ENCODE results near the gene KCNMB2.

Gene KCNMB2

DNA sequence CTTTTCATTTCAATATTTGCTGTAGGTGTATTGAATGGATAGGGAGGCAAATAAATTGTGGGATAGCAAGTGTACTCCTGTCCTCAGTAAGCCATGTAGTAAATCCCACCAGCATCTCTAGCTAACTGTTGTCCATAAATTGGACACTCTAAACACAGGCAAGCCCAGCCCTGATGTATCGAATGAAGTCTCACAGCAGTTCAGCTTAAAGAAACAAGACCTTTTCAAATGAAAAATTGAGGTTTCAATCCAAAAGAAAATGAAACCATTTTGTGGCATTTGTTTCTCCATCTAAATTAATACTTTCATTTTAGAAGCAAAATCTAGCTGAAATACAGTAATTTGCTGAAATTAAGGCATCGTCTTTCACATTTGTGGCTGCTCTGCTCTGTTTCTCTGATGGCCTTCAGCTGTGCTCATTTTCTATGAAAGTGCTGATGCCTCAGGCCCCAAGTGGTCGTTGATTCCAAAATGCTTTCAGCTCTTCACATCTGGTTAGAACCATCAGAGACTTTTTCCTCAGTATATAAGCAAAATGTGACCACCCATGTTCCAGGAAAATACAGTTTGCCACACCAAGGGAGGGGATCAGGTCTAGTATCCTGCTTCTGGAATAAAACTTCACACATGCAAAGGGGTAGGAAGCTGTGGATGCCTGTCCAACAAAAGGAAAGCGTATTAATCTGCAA, 290.3 kb downstream of the KCNMB2 start:
- H3K4me3 ChIP-seq (ENCODE audit: low read depth, low read length): no peak overlapping the region
- DNase-seq: no peak
- no peaks in the 10 kb centered on the region for H3K9me3 ChIP-seq (ENCODE audit: severe bottlenecking)
- no peaks in the 10 kb centered on the region for H3K27me3 ChIP-seq (ENCODE audit: insufficient read depth, low read depth, severe bottlenecking)
- no peak overlapping the region for H3K27ac ChIP-seq
- TF ChIP-seq, protein P1, sequence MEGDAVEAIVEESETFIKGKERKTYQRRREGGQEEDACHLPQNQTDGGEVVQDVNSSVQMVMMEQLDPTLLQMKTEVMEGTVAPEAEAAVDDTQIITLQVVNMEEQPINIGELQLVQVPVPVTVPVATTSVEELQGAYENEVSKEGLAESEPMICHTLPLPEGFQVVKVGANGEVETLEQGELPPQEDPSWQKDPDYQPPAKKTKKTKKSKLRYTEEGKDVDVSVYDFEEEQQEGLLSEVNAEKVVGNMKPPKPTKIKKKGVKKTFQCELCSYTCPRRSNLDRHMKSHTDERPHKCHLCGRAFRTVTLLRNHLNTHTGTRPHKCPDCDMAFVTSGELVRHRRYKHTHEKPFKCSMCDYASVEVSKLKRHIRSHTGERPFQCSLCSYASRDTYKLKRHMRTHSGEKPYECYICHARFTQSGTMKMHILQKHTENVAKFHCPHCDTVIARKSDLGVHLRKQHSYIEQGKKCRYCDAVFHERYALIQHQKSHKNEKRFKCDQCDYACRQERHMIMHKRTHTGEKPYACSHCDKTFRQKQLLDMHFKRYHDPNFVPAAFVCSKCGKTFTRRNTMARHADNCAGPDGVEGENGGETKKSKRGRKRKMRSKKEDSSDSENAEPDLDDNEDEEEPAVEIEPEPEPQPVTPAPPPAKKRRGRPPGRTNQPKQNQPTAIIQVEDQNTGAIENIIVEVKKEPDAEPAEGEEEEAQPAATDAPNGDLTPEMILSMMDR (IDR thresholded peaks at IDR 0.05; ENCODE audit: low read depth, low read length): no peak
- H3K36me3 ChIP-seq: no peaks in the 10 kb centered on the region

DNA sequence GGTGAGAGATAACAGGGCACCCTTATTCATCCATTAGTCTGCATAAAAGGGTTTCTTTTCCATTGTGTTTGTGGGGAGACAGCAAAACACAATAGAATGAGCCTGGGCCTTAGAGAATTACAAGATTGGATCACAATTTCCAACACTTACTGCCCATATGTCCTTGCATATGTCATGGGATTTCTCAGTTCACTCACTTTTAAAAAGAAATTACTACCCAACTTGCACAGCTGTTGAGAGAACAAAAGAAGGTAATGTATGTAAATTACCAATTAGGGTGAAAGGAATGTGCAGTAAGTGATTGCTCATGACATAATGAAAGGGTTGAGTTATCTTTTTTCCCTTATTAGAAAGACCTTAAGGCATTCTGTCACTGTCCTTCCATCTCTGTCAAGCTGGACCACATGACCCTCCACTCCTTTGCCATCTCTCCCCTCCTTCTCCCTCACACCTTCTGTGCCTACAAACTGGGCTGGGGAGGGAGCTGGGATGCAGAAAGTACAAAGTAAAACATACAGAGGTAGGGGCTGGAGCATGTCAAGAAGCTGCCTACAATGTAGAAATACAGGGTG, 291.1 kb downstream of the KCNMB2 start:
- Histone ChIP-seq H3K9me3 (ENCODE audit: severe bottlenecking) (no peaks in the 10 kb centered on the region), H3K27ac (no peak overlapping the region), H3K4me3 (ENCODE audit: low read depth, low read length) (no peak overlapping the region), H3K27me3 (ENCODE audit: insufficient read depth, low read depth, severe bottlenecking) (no peaks in the 10 kb centered on the region), H3K36me3 (no peaks in the 10 kb centered on the region)
- TF ChIP-seq, protein P1 (IDR thresholded peaks at IDR 0.05; ENCODE audit: low read depth, low read length): no peak
- no peak for DNase-seq

DNA sequence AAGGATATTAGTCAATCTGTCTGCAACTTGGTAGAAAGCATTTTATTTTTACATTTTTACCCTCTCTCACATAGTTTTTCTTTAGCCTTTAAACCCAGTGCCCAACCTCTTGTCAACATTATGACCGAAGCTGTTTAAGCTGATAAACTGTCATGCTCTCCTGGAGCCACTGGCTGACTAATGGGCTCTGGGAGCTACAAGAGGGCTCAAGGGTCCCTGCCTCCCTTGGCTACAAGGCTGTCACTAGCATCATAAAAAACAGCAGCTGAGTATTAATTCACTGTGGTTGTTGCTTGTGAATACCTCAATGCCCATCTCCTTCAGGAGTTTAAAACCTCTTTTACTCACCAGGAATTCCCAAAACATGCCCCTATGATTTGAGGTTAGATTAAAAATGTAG, 297.5 kb downstream of the KCNMB2 start:
- Histone ChIP-seq H3K36me3 (no peaks in the 10 kb centered on the region), H3K9me3 (ENCODE audit: severe bottlenecking) (no peaks in the 10 kb centered on the region), H3K27ac (no peak overlapping the region), H3K27me3 (ENCODE audit: insufficient read depth, low read depth, severe bottlenecking) (no peaks in the 10 kb centered on the region), H3K4me3 (ENCODE audit: low read depth, low read length) (no peak overlapping the region)
- TF ChIP-seq, protein P1 (IDR thresholded peaks at IDR 0.05; ENCODE audit: low read depth, low read length): no peak
- peak; percentile 9 for DNase-seq

DNA sequence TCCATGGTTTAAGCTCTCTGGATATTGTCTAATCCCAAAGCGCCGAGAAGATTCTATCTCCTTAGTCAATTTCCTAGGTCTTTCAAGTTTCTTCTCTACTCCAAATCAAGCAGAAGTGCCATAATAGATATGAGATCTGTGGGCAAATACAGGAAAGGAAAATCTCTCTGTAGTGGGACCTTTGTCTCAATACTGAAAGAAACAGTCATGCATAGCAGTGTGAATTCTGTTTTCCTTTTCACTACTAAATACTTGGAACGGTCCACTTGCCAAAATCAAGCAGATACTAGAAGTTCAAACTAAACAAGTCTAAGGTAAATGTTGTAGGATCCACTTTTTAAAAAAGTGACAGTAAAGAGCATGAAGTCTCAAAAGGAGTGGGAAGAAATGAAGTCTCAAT, 298.8 kb downstream of the KCNMB2 start:
- Histone ChIP-seq H3K27ac (no peak overlapping the region), H3K4me3 (ENCODE audit: low read depth, low read length) (no peak overlapping the region), H3K27me3 (ENCODE audit: insufficient read depth, low read depth, severe bottlenecking) (no peaks in the 10 kb centered on the region), H3K9me3 (ENCODE audit: severe bottlenecking) (no peaks in the 10 kb centered on the region), H3K36me3 (no peaks in the 10 kb centered on the region)
- TF ChIP-seq, protein P1 (IDR thresholded peaks at IDR 0.05; ENCODE audit: low read depth, low read length): no peak
- no peak for DNase-seq

DNA sequence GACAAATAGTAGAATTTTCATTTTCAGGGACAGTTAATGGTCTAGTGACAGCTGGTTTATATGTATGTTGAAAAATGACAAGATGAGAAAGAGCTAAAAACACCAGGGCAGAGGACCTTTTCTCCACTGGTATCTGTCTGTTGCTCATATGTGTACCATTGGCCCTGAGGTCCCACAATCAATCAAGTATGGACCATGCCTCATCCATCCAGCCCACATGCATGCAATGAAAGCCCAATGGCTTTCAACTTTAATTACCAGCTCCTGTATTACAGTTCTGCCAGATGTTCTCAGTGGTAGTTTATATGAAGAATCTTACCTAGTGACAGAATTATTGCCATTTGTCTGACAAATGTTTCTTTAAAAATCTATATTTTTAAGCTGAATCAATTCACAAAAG, 301.3 kb downstream of the KCNMB2 start:
- TF ChIP-seq, protein P1 (IDR thresholded peaks at IDR 0.05; ENCODE audit: low read depth, low read length): no peak
- no peaks in the 10 kb centered on the region for H3K27me3 ChIP-seq (ENCODE audit: insufficient read depth, low read depth, severe bottlenecking)
- no peak for DNase-seq
- no peaks in the 10 kb centered on the region for H3K36me3 ChIP-seq
- H3K9me3 ChIP-seq (ENCODE audit: severe bottlenecking): peaks cover 6% of the 10 kb centered on the region
- no peak overlapping the region for H3K4me3 ChIP-seq (ENCODE audit: low read depth, low read length)
- no peak overlapping the region for H3K27ac ChIP-seq

DNA sequence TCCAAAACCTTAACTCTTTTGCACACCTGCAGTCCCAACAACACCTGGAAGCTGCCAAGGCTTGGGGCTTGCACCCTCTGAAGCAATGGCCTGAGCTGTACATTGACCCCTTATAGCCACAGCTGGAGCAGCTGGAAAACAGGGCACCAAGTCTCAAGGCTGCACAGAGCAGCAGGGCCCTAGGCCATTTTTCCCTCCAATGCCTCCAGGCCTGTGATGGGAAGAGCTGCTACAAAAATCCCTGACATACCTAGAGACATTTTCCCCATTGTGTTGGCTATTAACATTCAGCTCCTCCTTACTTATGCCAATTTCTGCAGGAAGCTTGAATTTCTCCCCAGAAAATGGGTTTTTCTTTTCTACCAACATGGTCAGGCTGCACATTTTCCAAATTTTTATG, 304.4 kb downstream of the KCNMB2 start:
- Histone ChIP-seq H3K9me3 (ENCODE audit: severe bottlenecking) (peaks cover 6% of the 10 kb centered on the region), H3K27ac (no peak overlapping the region), H3K27me3 (ENCODE audit: insufficient read depth, low read depth, severe bottlenecking) (no peaks in the 10 kb centered on the region), H3K36me3 (no peaks in the 10 kb centered on the region), H3K4me3 (ENCODE audit: low read depth, low read length) (no peak overlapping the region)
- DNase-seq: no peak
- TF ChIP-seq, protein P1 (IDR thresholded peaks at IDR 0.05; ENCODE audit: low read depth, low read length): no peak

Data from WERI-Rb-1 (cell line).